H1 (cell line): ENCODE results near the gene SPPL2A. TPM values are rescaled to one million over a fixed set of nuclear protein-coding genes. Genes with fewer than 3 reads are reported as not detected.

Experiments used
- CTCF ChIA-PET: fragments of 300-600 bp; sonication (Branson Sonifier 250); formaldehyde crosslinking; loops from one replicate; lab custom pipeline; 2021; ENCODE audit not compliant: partially characterized antibody; lab: Charles Lee
- POLR2A ChIA-PET: fragments of 300-600 bp; sonication (Branson Sonifier 250); formaldehyde crosslinking; loops from one replicate; lab custom pipeline; 2021; ENCODE audit warnings: inconsistent platforms; ENCODE audit not compliant: partially characterized antibody; lab: Charles Lee
- DNase-seq, 2 experiments: peaks; one replicate each; pipeline versions ENCODE4 v3.0.0 to v3.0.0-alpha.2; 2010 to 2022; ENCODE audit warnings: low spot score in 2 of 2, low read depth in 1 of 2, mixed read lengths in 1 of 2
- FAIRE-seq: peaks from 2 replicates; lab custom pipeline; 2011; peaks lifted over from hg19 to GRCh38; lab: Jason Lieb, UNC
- H2AFZ ChIP-seq: 2 replicates; pipeline ENCODE4 v1.8.1; 2012; ENCODE audit warnings: low read length, inconsistent platforms
- H2AK5ac ChIP-seq: 2 replicates; pipeline ENCODE4 v1.6.1; 2013; ENCODE audit warnings: low read depth, low read length
- H2BK120ac ChIP-seq: replicated peaks from 2 replicates; pipeline ENCODE3; 2013; ENCODE audit warnings: low read depth, low read length, inconsistent platforms
- H2BK12ac ChIP-seq: 2 replicates; pipeline ENCODE4 v1.6.1; 2013; ENCODE audit warnings: low read depth, low read length
- H2BK15ac ChIP-seq: 2 replicates; pipeline ENCODE4 v1.6.1; 2013; ENCODE audit warnings: low read length
- H2BK20ac ChIP-seq: 2 replicates; pipeline ENCODE4 v1.6.1; 2013; ENCODE audit warnings: low read length
- H2BK5ac ChIP-seq: 2 replicates; pipeline ENCODE4 v1.6.1; 2013; ENCODE audit warnings: low read depth, low read length
- H3K14ac ChIP-seq: 2 replicates; pipeline ENCODE4 v1.6.1; 2013; ENCODE audit warnings: inconsistent platforms; ENCODE audit not compliant: insufficient read length
- H3K18ac ChIP-seq: 2 replicates; pipeline ENCODE4 v1.6.1; 2013; ENCODE audit warnings: low read length; ENCODE audit errors: extremely low read depth
- H3K23ac ChIP-seq: 2 replicates; pipeline ENCODE4 v1.6.1; 2013; ENCODE audit warnings: inconsistent platforms; ENCODE audit not compliant: insufficient read length
- H3K23me2 ChIP-seq: 2 replicates; pipeline ENCODE4 v1.6.1; 2013; ENCODE audit warnings: low read depth, low read length
- H3K27ac ChIP-seq: 2 replicates; pipeline ENCODE4 v1.6.1; 2011; ENCODE audit warnings: low read depth, low read length, inconsistent platforms
- H3K27me3 ChIP-seq, 4 experiments: replicated peaks in 1 of 4; 1 replicate in 1 of 4; 2 replicates in 3 of 4; pipeline versions ENCODE4 v1.6.1 to v1.8.1; 2011 to 2013; ENCODE audit warnings: low read length in 3 of 4, mild to moderate bottlenecking in 3 of 4, inconsistent platforms in 2 of 4, mixed read lengths in 2 of 4, moderate library complexity in 1 of 4; ENCODE audit not compliant: control insufficient read depth in 3 of 4, insufficient read depth in 3 of 4; ENCODE audit errors: extremely low read depth in 1 of 4
- H3K36me3 ChIP-seq, 4 experiments: 2 replicates each; pipeline versions ENCODE4 v1.6.1 to v1.8.1; 2011 to 2013; ENCODE audit warnings: mild to moderate bottlenecking in 4 of 4, low read length in 3 of 4, moderate library complexity in 2 of 4, control low read depth in 1 of 4, inconsistent platforms in 1 of 4; ENCODE audit not compliant: insufficient read depth in 4 of 4, control insufficient read depth in 2 of 4
- H3K4ac ChIP-seq: replicated peaks from 2 replicates; pipeline ENCODE3; 2013; ENCODE audit warnings: low read length, low read depth, mixed read lengths, inconsistent platforms; ENCODE audit not compliant: insufficient read length
- H3K4me1 ChIP-seq, 4 experiments: replicated peaks in 1 of 4; 1 replicate in 1 of 4; 2 replicates in 3 of 4; pipeline versions ENCODE4 v1.6.1 to v1.8.1; 2011 to 2013; ENCODE audit warnings: low read length in 3 of 4, inconsistent platforms in 2 of 4, mixed read lengths in 1 of 4; ENCODE audit not compliant: insufficient read depth in 4 of 4, control insufficient read depth in 3 of 4
- H3K4me2 ChIP-seq, 2 experiments: 2 replicates each; pipeline versions ENCODE4 v1.6.1 to v1.8.1; 2011 to 2013; ENCODE audit warnings: low read depth in 2 of 2, low read length in 2 of 2, control low read depth in 1 of 2, inconsistent platforms in 1 of 2, mild to moderate bottlenecking in 1 of 2; ENCODE audit not compliant: insufficient read depth in 1 of 2
- H3K4me3 ChIP-seq, 4 experiments: fragments of 200-600, 300-600 bp in 1 of 4; sonication (generic), shearing (Covaris generic), sonication (Bioruptor Twin) in 1 of 4; 2 replicates each; pipeline versions ENCODE4 v1.5.1 to v1.8.1; 2011 to 2016; ENCODE audit warnings: low read length in 4 of 4, low read depth in 3 of 4, control low read depth in 2 of 4, inconsistent platforms in 2 of 4, mild to moderate bottlenecking in 2 of 4, mixed read lengths in 1 of 4, moderate library complexity in 1 of 4; ENCODE audit not compliant: insufficient read depth in 2 of 4; ENCODE audit errors: extremely low read depth in 1 of 4
- H3K56ac ChIP-seq: replicated peaks from 2 replicates; pipeline ENCODE3; 2013; ENCODE audit warnings: low read depth, mild to moderate bottlenecking, mixed read lengths, low read length, inconsistent platforms; ENCODE audit not compliant: insufficient read length
- H3K79me1 ChIP-seq: 2 replicates; pipeline ENCODE4 v1.6.1; 2013; ENCODE audit warnings: low read depth, low read length, control low read depth
- H3K79me2 ChIP-seq, 2 experiments: 2 replicates each; pipeline versions ENCODE4 v1.6.1 to v1.8.1; 2012 to 2013; ENCODE audit warnings: low read length in 2 of 2, mild to moderate bottlenecking in 2 of 2, inconsistent platforms in 1 of 2; ENCODE audit not compliant: insufficient read depth in 2 of 2, control insufficient read depth in 1 of 2
- H3K9ac ChIP-seq, 4 experiments: replicated peaks in 1 of 4; 1 replicate in 1 of 4; 2 replicates in 3 of 4; pipeline versions ENCODE4 v1.6.1 to v1.8.1; 2011 to 2013; ENCODE audit warnings: low read depth in 3 of 4, low read length in 3 of 4, control low read depth in 2 of 4, mild to moderate bottlenecking in 2 of 4, moderate library complexity in 2 of 4, inconsistent platforms in 1 of 4; ENCODE audit errors: extremely low read depth in 1 of 4
- H3K9me3 ChIP-seq, 2 experiments: 2 replicates each; pipeline versions ENCODE4 v1.6.1 to v1.8.1; 2012 to 2013; ENCODE audit warnings: mild to moderate bottlenecking in 2 of 2, moderate library complexity in 2 of 2, control low read depth in 1 of 2, inconsistent platforms in 1 of 2, low read depth in 1 of 2, low read length in 1 of 2, mixed read lengths in 1 of 2; ENCODE audit not compliant: insufficient read depth in 2 of 2
- H4K20me1 ChIP-seq, 2 experiments: replicated peaks in 1 of 2; 2 replicates each; pipeline versions ENCODE3 to v1.8.1; 2011 to 2013; ENCODE audit warnings: inconsistent platforms in 2 of 2, low read length in 2 of 2, mild to moderate bottlenecking in 1 of 2; ENCODE audit not compliant: insufficient read depth in 2 of 2, control insufficient read depth in 1 of 2
- H4K5ac ChIP-seq: 2 replicates; pipeline ENCODE4 v1.6.1; 2013; ENCODE audit warnings: low read length, low read depth, mixed read lengths, inconsistent platforms; ENCODE audit not compliant: insufficient read length
- H4K8ac ChIP-seq: 2 replicates; pipeline ENCODE4 v1.8.0; 2013; ENCODE audit warnings: mild to moderate bottlenecking, moderate library complexity, low read length, inconsistent platforms; ENCODE audit not compliant: insufficient read depth; ENCODE audit errors: extremely low read depth
- H4K91ac ChIP-seq: replicated peaks from 2 replicates; pipeline ENCODE3; 2013; ENCODE audit warnings: low read length, mixed read lengths, inconsistent platforms; ENCODE audit not compliant: insufficient read length
- ATF2 ChIP-seq: IDR thresholded peaks from 2 replicates; pipeline ENCODE4 v1.6.1; 2012; ENCODE audit warnings: low read length, inconsistent platforms
- CHD1 ChIP-seq: IDR thresholded peaks from 2 replicates; pipeline ENCODE4 v1.6.1; 2012; ENCODE audit warnings: low read depth, low read length, improper control_type of control experiment
- JUND ChIP-seq: IDR thresholded peaks from 2 replicates; pipeline ENCODE4 v1.6.1; 2011; ENCODE audit warnings: mild to moderate bottlenecking, improper control_type of control experiment, low read length
- KDM4A ChIP-seq: IDR thresholded peaks from one replicate; pipeline ENCODE4 v1.7.1; 2012; ENCODE audit warnings: low read depth, mild to moderate bottlenecking, moderate library complexity, low read length, inconsistent platforms; ENCODE audit not compliant: severe bottlenecking
- NRF1 ChIP-seq: IDR thresholded peaks from 2 replicates; pipeline ENCODE4 v1.6.1; 2011; ENCODE audit warnings: mild to moderate bottlenecking, low read depth, low read length, improper control_type of control experiment
- RAD21 ChIP-seq, 2 experiments: IDR thresholded peaks in 1 of 2; conservative IDR thresholded peaks in 1 of 2; 2 replicates each; pipeline ENCODE4 v1.6.1; 2011; ENCODE audit warnings: low read depth in 2 of 2, low read length in 2 of 2, improper control_type of control experiment in 1 of 2, inconsistent platforms in 1 of 2, mild to moderate bottlenecking in 1 of 2, moderate library complexity in 1 of 2
- RBBP5 ChIP-seq: IDR thresholded peaks from 2 replicates; pipeline ENCODE4 v1.7.1; 2012; ENCODE audit warnings: low read depth, mild to moderate bottlenecking, inconsistent platforms, low read length, moderate library complexity, borderline replicate concordance
- SIRT6 ChIP-seq: IDR thresholded peaks from one replicate; pipeline ENCODE4 v1.7.1; 2012; ENCODE audit warnings: low read length, inconsistent platforms
- SP1 ChIP-seq: IDR thresholded peaks from 2 replicates; pipeline ENCODE4 v1.6.1; 2011; ENCODE audit warnings: low read depth, low read length
- SP4 ChIP-seq: IDR thresholded peaks from 2 replicates; pipeline ENCODE4 v1.6.1; 2012; ENCODE audit warnings: low read length, inconsistent platforms
- SUZ12 ChIP-seq: fragments of 200-600 bp; sonication (generic); IDR thresholded peaks from 2 replicates; pipeline ENCODE4 v1.6.1; 2012; ENCODE audit warnings: mild to moderate bottlenecking, inconsistent platforms, low read length, moderate library complexity, mixed read lengths
- TBP ChIP-seq: IDR thresholded peaks from 2 replicates; pipeline ENCODE4 v1.6.1; 2011; ENCODE audit warnings: low read depth, low read length, improper control_type of control experiment
- TEAD4 ChIP-seq: IDR thresholded peaks from 2 replicates; pipeline ENCODE4 v1.6.1; 2012; ENCODE audit warnings: low read depth, low read length, inconsistent platforms, mixed read lengths
- YY1 ChIP-seq: IDR thresholded peaks from 2 replicates; pipeline ENCODE4 v1.6.1; 2011; ENCODE audit warnings: low read depth, mild to moderate bottlenecking, low read length
- WGBS, 2 experiments: shearing (Covaris generic) in 1 of 2; methylation state at CpG; one replicate each; pipeline versions ENCODE4 v1.1.6 to v1.1.7; 2013 to 2015; ENCODE audit warnings: low lambda C conversion rate in 2 of 2, mixed read lengths in 2 of 2, inconsistent platforms in 1 of 2, low coverage in 1 of 2, missing lambda C conversion rate in 1 of 2; ENCODE audit not compliant: insufficient replicate concordance in 2 of 2, insufficient coverage in 1 of 2, insufficient read length in 1 of 2; ENCODE audit errors: extremely low coverage in 1 of 2, missing lambda C conversion rate in 1 of 2; 5-methylcytosine and 5-hydroxymethylcytosine counted together
- polyA plus RNA-seq, 7 experiments: library from polyadenylated mRNA; depleted of rRNA in 3 of 7; stranded (reverse) in 5 of 7; unstranded in 2 of 7; fragments of >200 nt in 5 of 7; fragments of 200-250 nt in 2 of 7; gene quantifications; 1 replicate in 5 of 7; 2 replicates in 1 of 7; 4 replicates in 1 of 7; pipeline versions ENCODE4 v1.2.1 to v1.2.3, GENCODE V29; 2011 to 2013; ENCODE audit warnings: missing spikeins in 2 of 7, mixed read lengths in 2 of 7
- total RNA-seq: library from RNA; stranded (reverse); fragmentation: NEBNext Ultra II Directional; extraction: Animal tissue kit (Norgen Biotek cat#: 25700); gene quantifications from 2 replicates; pipeline ENCODE4 v1.2.1, GENCODE V29; 2021

The SPPL2A gene
- total and polyA plus RNA-seq, 2 of the 8 experiments (the other 6 are each of a cell fraction or from before 2014, with no cell fraction given), result 15.6 to 52.9 TPM

- no peak for DNase-seq
- no peak overlapping the region for H2BK15ac ChIP-seq
- no peak overlapping the region for H2BK120ac ChIP-seq
- H3K56ac ChIP-seq, result no peak overlapping the region
- no peak overlapping the region for H3K14ac ChIP-seq
- no peak overlapping the region for H2BK12ac ChIP-seq
- no peak overlapping the region for H3K4me2 ChIP-seq
- ChIA-PET CTCF (no interaction called here), POLR2A (no interaction called here)
- no peak overlapping the region for H3K4me3 ChIP-seq
- H3K18ac ChIP-seq, result no peak overlapping the region
- H3K36me3 ChIP-seq, result no peaks in the 10 kb centered on the region; a peak in 3 of 8 replicates
- no peak overlapping the region for H3K23ac ChIP-seq
- H3K27ac ChIP-seq, result no peak overlapping the region
- H4K5ac ChIP-seq, result no peak overlapping the region
- H4K8ac ChIP-seq, result no peak overlapping the region
- H3K9me3 ChIP-seq, result no peaks in the 10 kb centered on the region
- no peak overlapping the region for H2AK5ac ChIP-seq
- no peak overlapping the region for H4K91ac ChIP-seq
- no peak overlapping the region for H2BK20ac ChIP-seq
- peaks cover 2 to 3% of the 10 kb centered on the region in 2 experiments for H4K20me1 ChIP-seq
- no peak for FAIRE-seq
- no peak overlapping the region for H3K4ac ChIP-seq
- no peaks in the 10 kb centered on the region for H3K27me3 ChIP-seq
- no peaks in the 10 kb centered on the region for H3K4me1 ChIP-seq
- peaks cover 0 to 45% of the 10 kb centered on the region in 2 experiments; a peak in 3 of 4 replicates for H3K79me2 ChIP-seq
- H2BK5ac ChIP-seq, result no peak overlapping the region
- H3K79me1 ChIP-seq, result 0 out of 2 replicates have a peak, but pooled peaks cover 2% of the 10 kb centered on the region
- no peak overlapping the region for H3K9ac ChIP-seq
- H2AFZ ChIP-seq, result no peak overlapping the region
- WGBS, 2 experiments, result 93% methylated on average over 1 of the region's 1 CpG; no CpG with 5 or more reads in 1 of the 2 experiments
- no peaks in the 10 kb centered on the region for H3K23me2 ChIP-seq
- TF ChIP-seq TEAD4 (no peak), ATF2 (no peak), SUZ12 (no peak), SIRT6 (no peak), NRF1 (no peak), TBP (no peak), YY1 (no peak), RAD21 (IDR thresholded peaks at IDR 0.05 in 1 of 2, conservative IDR thresholded peaks at IDR 0.05 in 1 of 2; ENCODE audit: low read depth in 2 of 2, low read length in 2 of 2) (no peak), KDM4A (no peak), RBBP5 (no peak), SP1 (no peak), SP4 (no peak), CHD1 (no peak), JUND (no peak)
Measured at GRCh38 chr15:50669611-50670010, 95.9 kb downstream of the SPPL2A start.
